ENCODE measurements around the gene ADARB2. TPM values are rescaled to one million over a fixed set of nuclear protein-coding genes. Genes with fewer than 3 reads are reported as not detected.
"Not testable (repeated sequence)": the region's sequence is repeated elsewhere in the genome, so short reads cannot be mapped to it uniquely, and the experiment has no call there.

Gene ADARB2
- total RNA-seq, 1 experiment from 2014 or later: 0.90 TPM

GRCh38 chr10:1229574-1229973 lies 507.8 kb downstream of the ADARB2 start:
- in situ Hi-C loops (cut with HindIII; ENCODE audit: low pct_unique_long_range_greater_than_20kb, low sequenced_read_pairs): no loop called here
- no peak for DNase-seq (ENCODE audit: low read depth, low spot score)

- in situ Hi-C loops (cut with HindIII; ENCODE audit: low pct_unique_long_range_greater_than_20kb, low sequenced_read_pairs): no loop called here
- no peak for DNase-seq (ENCODE audit: low read depth, low spot score)
Observed at GRCh38 chr10:1229116-1229515, 508.2 kb downstream of the ADARB2 start.

GRCh38 chr10:1228467-1228975 lies 508.8 kb downstream of the ADARB2 start:
- in situ Hi-C loops (cut with HindIII; ENCODE audit: low pct_unique_long_range_greater_than_20kb, low sequenced_read_pairs): no loop called here
- no peak for DNase-seq (ENCODE audit: low read depth, low spot score)

- in situ Hi-C loops (cut with HindIII; ENCODE audit: low pct_unique_long_range_greater_than_20kb, low sequenced_read_pairs): no loop called here
Observed at GRCh38 chr10:1227510-1228402, 509.6 kb downstream of the ADARB2 start.

GRCh38 chr10:1226907-1227306 lies 510.4 kb downstream of the ADARB2 start:
- DNase-seq (ENCODE audit: low read depth, low spot score); in situ Hi-C loops (cut with HindIII; ENCODE audit: low pct_unique_long_range_greater_than_20kb, low sequenced_read_pairs): not testable (repeated sequence)

More at GRCh38 chr10:1227510-1228402, 509.6 kb downstream of the ADARB2 start:
- no peak for DNase-seq (ENCODE audit: low read depth, low spot score)

- in situ Hi-C loops (cut with HindIII; ENCODE audit: low pct_unique_long_range_greater_than_20kb, low sequenced_read_pairs): not testable (repeated sequence)
Observed at GRCh38 chr10:1219874-1220273, 517.5 kb downstream of the ADARB2 start.

GRCh38 chr10:1217661-1218060 lies 519.7 kb downstream of the ADARB2 start:
- in situ Hi-C loops (cut with HindIII; ENCODE audit: low pct_unique_long_range_greater_than_20kb, low sequenced_read_pairs): no loop called here
- no peak for DNase-seq (ENCODE audit: low read depth, low spot score)

More at GRCh38 chr10:1219874-1220273, 517.5 kb downstream of the ADARB2 start:
- not testable (repeated sequence) for DNase-seq (ENCODE audit: low read depth, low spot score)

- in situ Hi-C loops (cut with HindIII; ENCODE audit: low pct_unique_long_range_greater_than_20kb, low sequenced_read_pairs): no loop called here
- DNase-seq (ENCODE audit: low read depth, low spot score): no peak
Observed at GRCh38 chr10:1217237-1217587, 520.1 kb downstream of the ADARB2 start.

GRCh38 chr10:1216574-1217236 lies 520.6 kb downstream of the ADARB2 start:
- in situ Hi-C loops (cut with HindIII; ENCODE audit: low pct_unique_long_range_greater_than_20kb, low sequenced_read_pairs): no loop called here
- no peak for DNase-seq (ENCODE audit: low read depth, low spot score)

- DNase-seq (ENCODE audit: low read depth, low spot score): no peak
- in situ Hi-C loops (cut with HindIII; ENCODE audit: low pct_unique_long_range_greater_than_20kb, low sequenced_read_pairs): no loop called here
Observed at GRCh38 chr10:1215862-1216573, 521.3 kb downstream of the ADARB2 start.

- DNase-seq (ENCODE audit: low read depth, low spot score): no peak
- in situ Hi-C loops (cut with HindIII; ENCODE audit: low pct_unique_long_range_greater_than_20kb, low sequenced_read_pairs): no loop called here
Observed at GRCh38 chr10:1214882-1215540, 522.3 kb downstream of the ADARB2 start.

- in situ Hi-C loops (cut with HindIII; ENCODE audit: low pct_unique_long_range_greater_than_20kb, low sequenced_read_pairs): no loop called here
- no peak for DNase-seq (ENCODE audit: low read depth, low spot score)
Observed at GRCh38 chr10:1214071-1214675, 523.2 kb downstream of the ADARB2 start.

- no peak for DNase-seq (ENCODE audit: low read depth, low spot score)
- in situ Hi-C loops (cut with HindIII; ENCODE audit: low pct_unique_long_range_greater_than_20kb, low sequenced_read_pairs): no loop called here
Observed at GRCh38 chr10:1213252-1214070, 523.9 kb downstream of the ADARB2 start.

- in situ Hi-C loops (cut with HindIII; ENCODE audit: low pct_unique_long_range_greater_than_20kb, low sequenced_read_pairs): no loop called here
- DNase-seq (ENCODE audit: low read depth, low spot score): no peak
Observed at GRCh38 chr10:1212571-1213141, 524.7 kb downstream of the ADARB2 start.

- DNase-seq (ENCODE audit: low read depth, low spot score): no peak
- in situ Hi-C loops (cut with HindIII; ENCODE audit: low pct_unique_long_range_greater_than_20kb, low sequenced_read_pairs): no loop called here
Observed at GRCh38 chr10:1211844-1212570, 525.3 kb downstream of the ADARB2 start.

GRCh38 chr10:1210667-1211066 lies 526.7 kb downstream of the ADARB2 start:
- in situ Hi-C loops (cut with HindIII; ENCODE audit: low pct_unique_long_range_greater_than_20kb, low sequenced_read_pairs): no loop called here
- DNase-seq (ENCODE audit: low read depth, low spot score): no peak
